ENCODE data around the gene AVP. TPM values are rescaled to one million over a fixed set of nuclear protein-coding genes. Genes with fewer than 3 reads are reported as not detected.

Gene AVP
- total RNA-seq, 1 donor: not detected

DNA sequence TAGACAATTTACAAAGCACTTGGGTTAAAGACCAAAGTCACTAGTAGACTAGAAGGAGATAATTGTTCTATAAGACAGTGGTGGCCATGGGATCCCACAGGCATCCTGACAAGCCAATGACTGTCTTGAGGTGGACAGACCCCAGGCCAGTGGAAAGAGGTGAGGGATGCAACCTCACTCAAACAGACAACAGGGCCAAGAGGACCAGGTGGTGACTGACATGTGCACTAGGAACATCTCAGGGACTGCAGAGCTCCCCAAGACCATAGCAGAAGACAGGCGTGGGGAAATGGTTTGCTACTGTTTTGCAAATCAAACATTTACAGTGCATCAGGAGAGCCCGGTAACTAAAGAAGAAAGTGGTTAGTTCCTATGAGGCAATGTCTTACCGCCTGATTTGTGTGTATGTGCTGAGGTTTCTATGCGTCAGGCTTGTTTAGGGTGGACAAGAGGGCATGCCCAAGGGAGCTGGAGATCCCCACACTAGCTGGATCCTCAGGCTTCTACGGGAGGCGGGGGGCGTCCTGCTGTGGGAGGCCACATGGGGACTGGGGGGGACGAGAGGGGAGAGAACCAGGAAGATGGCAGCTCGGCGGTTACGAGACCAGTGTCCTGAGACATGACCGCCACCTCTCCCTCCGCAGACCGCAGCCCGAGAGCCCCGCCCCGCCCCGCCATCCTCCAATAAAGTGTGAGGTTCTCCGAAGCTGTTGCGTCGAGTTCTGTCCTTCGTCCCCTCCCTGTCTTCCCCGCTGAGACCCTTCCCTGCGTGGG, 39.3 kb downstream of the AVP start:
- H3K4me3 ChIP-seq (ENCODE audit: low read depth, low read length): peak overlapping the region; percentile 90
- DNase-seq (ENCODE audit: low read depth): peak; percentile 72
- TF ChIP-seq, protein P1, sequence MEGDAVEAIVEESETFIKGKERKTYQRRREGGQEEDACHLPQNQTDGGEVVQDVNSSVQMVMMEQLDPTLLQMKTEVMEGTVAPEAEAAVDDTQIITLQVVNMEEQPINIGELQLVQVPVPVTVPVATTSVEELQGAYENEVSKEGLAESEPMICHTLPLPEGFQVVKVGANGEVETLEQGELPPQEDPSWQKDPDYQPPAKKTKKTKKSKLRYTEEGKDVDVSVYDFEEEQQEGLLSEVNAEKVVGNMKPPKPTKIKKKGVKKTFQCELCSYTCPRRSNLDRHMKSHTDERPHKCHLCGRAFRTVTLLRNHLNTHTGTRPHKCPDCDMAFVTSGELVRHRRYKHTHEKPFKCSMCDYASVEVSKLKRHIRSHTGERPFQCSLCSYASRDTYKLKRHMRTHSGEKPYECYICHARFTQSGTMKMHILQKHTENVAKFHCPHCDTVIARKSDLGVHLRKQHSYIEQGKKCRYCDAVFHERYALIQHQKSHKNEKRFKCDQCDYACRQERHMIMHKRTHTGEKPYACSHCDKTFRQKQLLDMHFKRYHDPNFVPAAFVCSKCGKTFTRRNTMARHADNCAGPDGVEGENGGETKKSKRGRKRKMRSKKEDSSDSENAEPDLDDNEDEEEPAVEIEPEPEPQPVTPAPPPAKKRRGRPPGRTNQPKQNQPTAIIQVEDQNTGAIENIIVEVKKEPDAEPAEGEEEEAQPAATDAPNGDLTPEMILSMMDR (IDR thresholded peaks at IDR 0.05; ENCODE audit: insufficient read depth, low read length): no peak

DNA sequence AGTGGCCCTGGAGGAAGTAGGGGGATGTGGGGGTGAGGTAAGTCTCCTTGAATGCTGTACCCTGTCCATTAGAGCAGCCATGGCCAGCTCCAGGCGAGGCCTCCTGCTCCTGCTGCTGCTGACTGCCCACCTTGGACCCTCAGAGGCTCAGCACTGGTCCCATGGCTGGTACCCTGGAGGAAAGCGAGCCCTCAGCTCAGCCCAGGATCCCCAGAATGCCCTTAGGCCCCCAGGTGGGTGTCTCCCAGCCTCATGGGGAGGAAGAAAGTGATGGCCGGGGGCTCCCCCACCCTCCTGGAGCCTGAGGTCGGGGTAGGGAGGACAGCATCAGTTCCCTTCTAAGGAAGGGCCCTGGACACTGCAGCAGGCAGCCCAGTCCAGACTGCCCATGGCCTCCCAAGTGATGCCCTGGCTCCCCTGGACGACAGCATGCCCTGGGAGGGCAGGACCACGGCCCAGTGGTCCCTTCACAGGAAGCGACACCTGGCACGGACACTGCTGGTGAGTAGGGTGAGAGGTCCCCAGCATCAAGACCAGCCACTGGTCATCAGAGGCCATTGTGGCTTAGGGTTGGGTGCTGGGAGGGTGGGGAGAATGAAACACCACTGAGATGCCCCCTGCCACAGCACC, 40.1 kb downstream of the AVP start:
- no peak overlapping the region for H3K4me3 ChIP-seq (ENCODE audit: low read depth, low read length)
- TF ChIP-seq, protein P1 (IDR thresholded peaks at IDR 0.05; ENCODE audit: insufficient read depth, low read length): no peak
- DNase-seq (ENCODE audit: low read depth): no peak

DNA sequence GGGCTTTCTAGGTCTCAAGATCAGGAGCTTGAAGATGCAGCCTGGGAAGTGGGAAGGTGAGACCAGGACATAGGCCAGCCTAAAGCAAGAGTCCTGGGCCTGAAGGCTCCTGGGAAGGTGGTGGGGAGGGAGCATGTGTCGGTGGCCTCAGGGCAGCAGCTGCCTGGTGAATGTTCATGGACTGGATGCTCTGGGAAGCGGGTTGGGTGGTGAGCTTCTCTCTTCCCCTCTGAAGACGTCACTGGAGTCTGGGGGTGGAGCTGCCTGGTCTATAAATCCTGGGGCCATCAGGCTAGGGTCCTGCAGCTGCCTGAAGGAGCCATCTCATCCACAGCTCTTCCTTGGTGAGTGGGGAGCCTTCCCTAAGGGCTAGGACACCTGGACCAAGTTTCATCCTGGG, 41.2 kb downstream of the AVP start, which contains the start of gene GNRH2:
GNRH2 (plus strand) TSS at position 301 of the 400 bp plus-strand sequence. CDS start 793 bp downstream, outside the sequence.
- no peak within 1 kb of the TSS for H3K4me3 ChIP-seq (ENCODE audit: low read depth, low read length)
- TF ChIP-seq, protein P1 (IDR thresholded peaks at IDR 0.05; ENCODE audit: insufficient read depth, low read length): no peak
- DNase-seq (ENCODE audit: low read depth): no peak

DNA sequence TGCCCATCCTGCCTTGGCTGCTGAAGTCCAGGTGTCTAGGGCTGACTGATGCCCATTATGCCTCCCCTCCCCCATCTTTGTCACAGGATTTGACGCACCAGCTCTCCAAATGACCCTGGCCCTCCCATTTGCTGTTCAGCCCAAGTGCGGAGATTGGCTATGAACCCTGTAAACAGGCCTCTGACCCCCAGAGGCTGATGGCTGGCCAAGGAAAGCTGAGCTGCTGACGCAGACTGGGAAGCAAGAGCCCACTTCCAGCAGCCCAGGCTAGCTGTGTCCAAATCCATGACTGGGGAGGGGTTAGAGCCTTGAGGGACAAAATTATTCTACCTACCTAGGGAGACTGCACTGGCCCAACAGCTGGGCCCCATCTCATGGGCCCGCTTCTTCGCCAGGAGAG, 41.9 kb downstream of the AVP start:
- peak; percentile 13 for DNase-seq (ENCODE audit: low read depth)
- H3K4me3 ChIP-seq (ENCODE audit: low read depth, low read length): no peak overlapping the region
- TF ChIP-seq, protein P1 (IDR thresholded peaks at IDR 0.05; ENCODE audit: insufficient read depth, low read length): no peak

DNA sequence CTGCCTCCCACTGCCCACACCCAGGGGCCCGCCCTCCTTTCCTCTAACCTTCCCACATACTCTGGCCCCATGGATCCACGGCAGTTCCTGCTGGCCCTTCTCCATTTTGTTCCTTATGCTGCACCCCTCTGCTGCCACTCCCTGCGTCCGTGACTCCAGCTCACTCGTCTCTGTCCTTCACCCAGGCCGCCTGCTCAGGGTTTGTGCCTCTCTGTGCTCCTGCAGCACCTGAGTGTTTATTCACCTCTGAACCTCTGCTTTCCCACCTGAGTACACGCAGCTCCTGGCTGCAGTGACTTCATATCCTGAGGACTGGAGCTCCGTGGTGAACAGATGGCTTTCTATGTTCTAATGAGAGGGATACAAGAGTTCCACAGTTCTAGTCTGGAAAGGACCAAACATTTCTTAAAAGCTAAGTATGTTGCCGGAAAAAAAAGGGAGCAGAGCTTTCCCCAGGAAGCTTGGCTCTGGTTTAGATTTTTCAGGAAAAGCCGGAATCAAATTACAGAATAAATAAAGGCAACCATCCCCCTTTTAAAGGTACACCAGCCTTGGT, 42.6 kb downstream of the AVP start:
- DNase-seq (ENCODE audit: low read depth): peak; percentile 46
- no peak overlapping the region for H3K4me3 ChIP-seq (ENCODE audit: low read depth, low read length)
- TF ChIP-seq, protein P1 (IDR thresholded peaks at IDR 0.05; ENCODE audit: insufficient read depth, low read length): no peak

DNA sequence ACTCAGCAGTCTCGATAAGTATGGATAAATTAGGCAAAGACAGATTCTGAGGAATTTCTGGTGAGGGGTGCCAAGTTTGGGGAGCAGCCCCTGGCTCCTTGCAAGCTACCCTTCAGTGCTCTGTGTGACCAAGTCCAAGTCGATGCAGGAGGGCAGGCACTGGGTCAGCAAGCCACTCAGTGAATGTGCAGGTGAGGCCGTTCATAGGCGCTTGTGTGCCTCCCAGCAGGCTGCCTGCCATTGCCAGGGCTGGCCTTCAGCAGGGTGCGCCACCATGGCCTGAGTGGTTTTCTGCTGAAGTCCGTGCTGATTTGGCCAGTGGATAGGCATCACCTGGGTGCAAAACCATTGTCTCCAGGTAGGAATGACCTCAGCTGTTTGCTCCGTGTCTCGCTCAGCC, 44.4 kb downstream of the AVP start:
- TF ChIP-seq, protein P1 (IDR thresholded peaks at IDR 0.05; ENCODE audit: insufficient read depth, low read length): no peak
- H3K4me3 ChIP-seq (ENCODE audit: low read depth, low read length): no peak overlapping the region
- no peak for DNase-seq (ENCODE audit: low read depth)
